ENCODE results near the gene ZNF276.

ZNF276 gene

GRCh38 chr16:89711601-89712273, 9.6 kb upstream of the ZNF276 start:
- H3K4me3 ChIP-seq (ENCODE audit: low read length): peak overlapping the region; percentile 88
- H3K9ac ChIP-seq (ENCODE audit: low read length): peak overlapping the region; percentile 80
- peak overlapping the region; percentile 19; the same call in 1 of the 2 replicates for H3K27ac ChIP-seq (ENCODE audit: low read length)
- no peaks in the 10 kb centered on the region for H3K9me3 ChIP-seq (ENCODE audit: insufficient read depth, low read length)
- TF ChIP-seq, protein P1, sequence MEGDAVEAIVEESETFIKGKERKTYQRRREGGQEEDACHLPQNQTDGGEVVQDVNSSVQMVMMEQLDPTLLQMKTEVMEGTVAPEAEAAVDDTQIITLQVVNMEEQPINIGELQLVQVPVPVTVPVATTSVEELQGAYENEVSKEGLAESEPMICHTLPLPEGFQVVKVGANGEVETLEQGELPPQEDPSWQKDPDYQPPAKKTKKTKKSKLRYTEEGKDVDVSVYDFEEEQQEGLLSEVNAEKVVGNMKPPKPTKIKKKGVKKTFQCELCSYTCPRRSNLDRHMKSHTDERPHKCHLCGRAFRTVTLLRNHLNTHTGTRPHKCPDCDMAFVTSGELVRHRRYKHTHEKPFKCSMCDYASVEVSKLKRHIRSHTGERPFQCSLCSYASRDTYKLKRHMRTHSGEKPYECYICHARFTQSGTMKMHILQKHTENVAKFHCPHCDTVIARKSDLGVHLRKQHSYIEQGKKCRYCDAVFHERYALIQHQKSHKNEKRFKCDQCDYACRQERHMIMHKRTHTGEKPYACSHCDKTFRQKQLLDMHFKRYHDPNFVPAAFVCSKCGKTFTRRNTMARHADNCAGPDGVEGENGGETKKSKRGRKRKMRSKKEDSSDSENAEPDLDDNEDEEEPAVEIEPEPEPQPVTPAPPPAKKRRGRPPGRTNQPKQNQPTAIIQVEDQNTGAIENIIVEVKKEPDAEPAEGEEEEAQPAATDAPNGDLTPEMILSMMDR (IDR thresholded peaks at IDR 0.05; ENCODE audit: low read depth, low read length): no peak
- TF ChIP-seq EZH2phosphoT487 (IDR thresholded peaks at IDR 0.05; ENCODE audit: low read depth): no peak
- peak overlapping the region; percentile 91 for H3K4me2 ChIP-seq (ENCODE audit: low read length)
- H3K4me1 ChIP-seq (ENCODE audit: low read length): 0 out of 2 replicates have a peak, but pooled peaks cover 4% of the 10 kb centered on the region
- no peaks in the 10 kb centered on the region for H3K27me3 ChIP-seq (ENCODE audit: low read depth, low read length)
- peaks cover 20% of the 10 kb centered on the region for H3K79me2 ChIP-seq (ENCODE audit: low read length)
- 0 out of 2 replicates have a peak, but pooled peaks cover 3% of the 10 kb centered on the region for H4K20me1 ChIP-seq (ENCODE audit: insufficient read depth, low read length)
- H2AFZ ChIP-seq (ENCODE audit: low read depth, low read length): no peak overlapping the region
- H3K36me3 ChIP-seq (replicated peaks; ENCODE audit: low read depth, low read length): peaks cover 10% of the 10 kb centered on the region

GRCh38 chr16:89712274-89712781, 9.0 kb upstream of the ZNF276 start:
- Histone ChIP-seq H3K27me3 (ENCODE audit: low read depth, low read length) (no peaks in the 10 kb centered on the region), H3K4me3 (ENCODE audit: low read length) (peak overlapping the region; percentile 88), H4K20me1 (ENCODE audit: insufficient read depth, low read length) (0 out of 2 replicates have a peak, but pooled peaks cover 3% of the 10 kb centered on the region), H3K9me3 (ENCODE audit: insufficient read depth, low read length) (no peaks in the 10 kb centered on the region), H3K79me2 (ENCODE audit: low read length) (peaks cover 20% of the 10 kb centered on the region), H3K27ac (ENCODE audit: low read length) (peak overlapping the region; percentile 19; the same call in 1 of the 2 replicates), H2AFZ (ENCODE audit: low read depth, low read length) (no peak overlapping the region), H3K36me3 (replicated peaks; ENCODE audit: low read depth, low read length) (peaks cover 11% of the 10 kb centered on the region), H3K4me1 (ENCODE audit: low read length) (0 out of 2 replicates have a peak, but pooled peaks cover 4% of the 10 kb centered on the region), H3K4me2 (ENCODE audit: low read length) (peak overlapping the region; percentile 91), H3K9ac (ENCODE audit: low read length) (peak overlapping the region; percentile 80)
- TF ChIP-seq, protein P1 (IDR thresholded peaks at IDR 0.05; ENCODE audit: low read depth, low read length): no peak
- TF ChIP-seq EZH2phosphoT487 (IDR thresholded peaks at IDR 0.05; ENCODE audit: low read depth): no peak

GRCh38 chr16:89716493-89716892, 4.8 kb upstream of the ZNF276 start:
- Histone ChIP-seq H3K27ac (ENCODE audit: low read length) (no peak overlapping the region), H3K4me1 (ENCODE audit: low read length) (peaks cover 8% of the 10 kb centered on the region; the same call in 1 of the 2 replicates)

More at GRCh38 chr16:89716493-89716892, 4.8 kb upstream of the ZNF276 start:
- Histone ChIP-seq H2AFZ (ENCODE audit: low read depth, low read length) (no peak overlapping the region), H3K79me2 (ENCODE audit: low read length) (peaks cover 20% of the 10 kb centered on the region), H3K4me3 (ENCODE audit: low read length) (no peak overlapping the region), H3K9ac (ENCODE audit: low read length) (no peak overlapping the region), H3K9me3 (ENCODE audit: insufficient read depth, low read length) (no peaks in the 10 kb centered on the region), H3K4me2 (ENCODE audit: low read length) (no peak overlapping the region), H3K27me3 (ENCODE audit: low read depth, low read length) (no peaks in the 10 kb centered on the region), H4K20me1 (ENCODE audit: insufficient read depth, low read length) (0 out of 2 replicates have a peak, but pooled peaks cover 3% of the 10 kb centered on the region), H3K36me3 (replicated peaks; ENCODE audit: low read depth, low read length) (peaks cover 13% of the 10 kb centered on the region)
- TF ChIP-seq, protein P1 (IDR thresholded peaks at IDR 0.05; ENCODE audit: low read depth, low read length): no peak
- no peak for TF ChIP-seq EZH2phosphoT487 (IDR thresholded peaks at IDR 0.05; ENCODE audit: low read depth)

Data from OCI-LY3 (cell line).